ENCODE data around the gene SBF1.

Gene SBF1

DNA sequence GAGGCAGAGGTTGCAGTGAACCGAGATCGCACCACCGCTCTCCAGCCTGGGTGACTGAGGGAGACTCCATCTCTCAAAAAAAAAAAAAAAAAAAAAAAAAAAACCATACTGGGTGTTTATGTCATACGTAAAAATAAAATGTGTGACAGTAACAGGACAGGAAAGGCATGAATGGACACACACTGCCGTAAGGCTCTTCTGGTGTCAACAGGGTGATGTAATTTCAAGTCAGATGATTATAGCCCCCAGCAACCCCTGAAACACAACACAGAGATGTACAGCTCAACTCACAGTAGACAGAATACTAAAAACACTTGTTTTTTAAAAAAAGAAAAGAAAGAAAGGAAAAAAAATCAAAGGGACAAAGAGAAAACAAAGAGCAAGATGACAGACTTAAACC, 22.2 kb downstream of the SBF1 start:
- no CpG with 5 or more reads among the region's 5 CpGs for WGBS (ENCODE audit: insufficient coverage)
- H3K27me3 ChIP-seq (replicated peaks in 2 of 5; ENCODE audit: control insufficient read depth in 4 of 5, insufficient read depth in 5 of 5, low read length in 4 of 5): no peaks in the 10 kb centered on the region
- no peaks in the 10 kb centered on the region for H3K4me1 ChIP-seq (ENCODE audit: control extremely low read depth in 1 of 4, control insufficient read depth in 4 of 4, insufficient read depth in 4 of 4, low read length in 3 of 4)
- ChIA-PET CTCF (interaction anchor here (2.4 to 9.2 kb wide), 2 partner anchors 13 to 44 kb away, joined by 8 to 63 read pairs; no protein-coding TSS in a partner anchor), POLR2A (no interaction called here)
- peaks cover 18 to 69% (median 55%) of the 10 kb centered on the region in 4 experiments for H3K36me3 ChIP-seq (ENCODE audit: control insufficient read depth in 4 of 4, insufficient read depth in 4 of 4, low read length in 3 of 4)
- DNase-seq: no peak
- H3K9me3 ChIP-seq (ENCODE audit: control extremely low read depth in 1 of 5, control insufficient read depth in 4 of 5, insufficient read depth in 2 of 5, low read depth in 1 of 5, low read length in 4 of 5): no peaks in the 10 kb centered on the region
- H3K27ac ChIP-seq (ENCODE audit: insufficient read depth in 1 of 2, low read depth in 1 of 2, low read length in 2 of 2, poor library complexity in 1 of 2, severe bottlenecking in 2 of 2): peak overlapping the region in 1 of 2 experiments; percentile 49
- no peak overlapping the region for H3K4me3 ChIP-seq (ENCODE audit: control insufficient read depth in 1 of 7, extremely low read depth in 1 of 7, insufficient read depth in 4 of 7, low read depth in 2 of 7, low read length in 6 of 7)

DNA sequence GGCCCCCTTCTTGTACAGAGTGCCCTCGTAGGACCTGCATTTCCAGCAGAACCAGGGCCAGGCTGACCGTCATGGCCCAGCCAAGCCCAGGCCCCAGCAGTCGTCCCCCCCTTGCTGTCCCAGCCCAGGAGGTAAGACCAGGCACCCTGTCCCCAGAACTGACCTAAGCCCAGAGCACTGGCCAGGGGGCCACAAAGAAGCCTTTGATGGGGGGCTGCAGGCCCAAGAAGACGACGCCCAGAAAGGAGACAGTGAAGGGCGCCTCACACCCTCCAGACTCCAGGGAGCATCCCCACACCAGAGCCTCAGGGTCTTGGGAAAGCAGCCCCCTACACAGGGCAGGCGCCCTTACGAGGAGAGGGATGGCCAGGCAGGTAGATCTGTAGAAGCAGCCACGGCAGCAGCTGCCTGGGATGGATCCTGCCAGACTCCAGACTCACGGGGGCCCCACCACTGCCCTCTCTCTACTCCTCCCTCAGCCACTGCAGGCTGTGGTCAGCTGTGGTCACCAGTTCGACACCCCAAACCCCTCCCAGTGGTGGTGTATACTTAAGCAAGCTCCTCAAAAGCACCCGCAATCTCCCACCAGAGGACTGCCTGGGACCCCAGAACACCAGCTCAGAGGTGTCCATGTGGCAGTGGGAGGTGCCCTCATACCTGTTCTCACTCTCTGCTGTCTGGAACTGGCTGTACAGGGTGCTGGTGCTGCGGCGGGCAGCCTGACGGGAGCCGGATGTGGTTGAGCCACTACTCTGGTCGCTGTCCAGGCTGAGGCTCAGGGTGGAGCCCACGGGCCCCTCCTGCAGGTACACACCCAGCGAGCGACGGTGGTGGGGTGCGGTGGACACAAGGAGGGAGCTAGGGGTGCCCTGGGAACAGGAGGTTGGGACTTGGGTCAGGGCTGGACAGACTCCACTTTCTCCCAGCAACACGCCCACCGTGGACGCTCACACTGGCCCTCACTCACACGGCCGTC, 27.0 kb downstream of the SBF1 start:
- H3K36me3 ChIP-seq (ENCODE audit: control insufficient read depth in 4 of 4, insufficient read depth in 4 of 4, low read length in 3 of 4): peaks cover 5 to 71% (median 45%) of the 10 kb centered on the region in 4 experiments
- no peaks in the 10 kb centered on the region for H3K27me3 ChIP-seq (replicated peaks in 2 of 5; ENCODE audit: control insufficient read depth in 4 of 5, insufficient read depth in 5 of 5, low read length in 4 of 5)
- H3K27ac ChIP-seq (ENCODE audit: insufficient read depth in 1 of 2, low read depth in 1 of 2, low read length in 2 of 2, poor library complexity in 1 of 2, severe bottlenecking in 2 of 2): no peak overlapping the region
- WGBS (ENCODE audit: insufficient coverage): 94% methylated on average over 25 of the region's 27 CpGs
- H3K9me3 ChIP-seq (ENCODE audit: control extremely low read depth in 1 of 5, control insufficient read depth in 4 of 5, insufficient read depth in 2 of 5, low read depth in 1 of 5, low read length in 4 of 5): no peaks in the 10 kb centered on the region
- no peak for DNase-seq
- CTCF ChIA-PET: interaction anchor here (0.9 kb wide), 1 partner anchor 13 kb away, joined by 4 read pairs; no protein-coding TSS in a partner anchor
- POLR2A ChIA-PET: interaction anchor here (0.7 kb wide), 1 partner anchor 10 kb away, joined by 3 read pairs; no protein-coding TSS in a partner anchor
- peaks cover 0 to 15% (median 7%) of the 10 kb centered on the region in 4 experiments for H3K4me1 ChIP-seq (ENCODE audit: control extremely low read depth in 1 of 4, control insufficient read depth in 4 of 4, insufficient read depth in 4 of 4, low read length in 3 of 4)
- no peak overlapping the region for H3K4me3 ChIP-seq (ENCODE audit: control insufficient read depth in 1 of 7, extremely low read depth in 1 of 7, insufficient read depth in 4 of 7, low read depth in 2 of 7, low read length in 6 of 7)

DNA sequence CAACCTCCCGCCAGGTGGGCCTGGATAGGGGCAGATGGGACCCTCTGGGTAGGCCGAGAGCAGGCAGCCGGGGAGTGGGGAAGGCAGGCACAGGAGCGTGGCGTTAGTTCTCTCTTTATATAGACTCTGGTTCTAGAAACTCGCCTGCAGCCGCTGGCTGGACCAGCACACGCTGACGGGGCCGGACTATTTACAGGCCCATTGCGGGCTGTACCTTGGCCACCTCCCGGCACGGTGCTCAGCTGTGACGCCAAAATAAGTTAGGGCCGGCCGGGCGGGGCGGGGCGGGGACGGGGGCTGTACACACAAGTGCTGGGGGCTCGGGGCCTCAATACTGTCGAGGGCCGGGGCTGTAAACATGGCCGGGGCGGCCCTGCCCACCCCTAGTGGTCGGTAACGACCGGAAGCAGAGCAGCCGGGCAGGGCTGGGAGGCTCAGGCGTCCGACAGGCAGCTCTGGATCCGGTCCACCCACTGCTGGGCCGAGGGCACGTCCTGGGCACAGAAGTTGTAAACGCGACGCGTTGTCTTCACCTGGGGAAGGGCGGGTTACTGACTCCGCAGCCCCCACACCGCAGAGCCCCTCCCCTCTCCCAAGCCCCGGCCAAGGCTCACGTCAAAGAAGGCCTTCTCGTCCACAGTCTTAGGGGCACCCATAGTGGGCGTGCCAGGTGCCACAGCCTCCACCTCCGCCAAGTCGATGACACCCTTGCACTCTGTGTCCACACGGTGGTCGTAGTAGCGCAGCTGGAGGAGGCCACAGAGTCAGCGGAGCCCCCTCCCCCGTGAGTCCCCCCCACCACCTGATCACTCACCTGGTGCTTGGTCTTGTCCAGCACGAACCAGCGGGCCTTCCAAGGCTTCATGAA, 27.9 kb downstream of the SBF1 start:
- H3K4me3 ChIP-seq (ENCODE audit: control insufficient read depth in 1 of 7, extremely low read depth in 1 of 7, insufficient read depth in 4 of 7, low read depth in 2 of 7, low read length in 6 of 7): no peak overlapping the region
- CTCF ChIA-PET: no interaction called here
- peaks cover 5 to 74% (median 46%) of the 10 kb centered on the region in 4 experiments for H3K36me3 ChIP-seq (ENCODE audit: control insufficient read depth in 4 of 4, insufficient read depth in 4 of 4, low read length in 3 of 4)
- no peak for DNase-seq
- H3K27me3 ChIP-seq (replicated peaks in 2 of 5; ENCODE audit: control insufficient read depth in 4 of 5, insufficient read depth in 5 of 5, low read length in 4 of 5): no peaks in the 10 kb centered on the region
- peaks cover 0 to 15% (median 7%) of the 10 kb centered on the region in 4 experiments for H3K4me1 ChIP-seq (ENCODE audit: control extremely low read depth in 1 of 4, control insufficient read depth in 4 of 4, insufficient read depth in 4 of 4, low read length in 3 of 4)
- H3K9me3 ChIP-seq (ENCODE audit: control extremely low read depth in 1 of 5, control insufficient read depth in 4 of 5, insufficient read depth in 2 of 5, low read depth in 1 of 5, low read length in 4 of 5): no peaks in the 10 kb centered on the region
- H3K27ac ChIP-seq (ENCODE audit: insufficient read depth in 1 of 2, low read depth in 1 of 2, low read length in 2 of 2, poor library complexity in 1 of 2, severe bottlenecking in 2 of 2): no peak overlapping the region
- POLR2A ChIA-PET: no interaction called here
- 96% methylated on average over 52 of the region's 54 CpGs for WGBS (ENCODE audit: insufficient coverage)

GRCh38 chr22:50445880-50446707, 28.7 kb downstream of the SBF1 start:
- H3K4me1 ChIP-seq (ENCODE audit: control extremely low read depth in 1 of 4, control insufficient read depth in 4 of 4, insufficient read depth in 4 of 4, low read length in 3 of 4): peaks cover 0 to 15% (median 7%) of the 10 kb centered on the region in 4 experiments
- H3K36me3 ChIP-seq (ENCODE audit: control insufficient read depth in 4 of 4, insufficient read depth in 4 of 4, low read length in 3 of 4): peaks cover 2 to 76% (median 52%) of the 10 kb centered on the region in 4 experiments
- ChIA-PET CTCF (no interaction called here), POLR2A (no interaction called here)
- WGBS (ENCODE audit: insufficient coverage): 96% methylated on average over 14 of the region's 17 CpGs
- H3K27me3 ChIP-seq (replicated peaks in 2 of 5; ENCODE audit: control insufficient read depth in 4 of 5, insufficient read depth in 5 of 5, low read length in 4 of 5): no peaks in the 10 kb centered on the region
- no peak overlapping the region for H3K27ac ChIP-seq (ENCODE audit: insufficient read depth in 1 of 2, low read depth in 1 of 2, low read length in 2 of 2, poor library complexity in 1 of 2, severe bottlenecking in 2 of 2)
- DNase-seq: no peak
- no peak overlapping the region for H3K4me3 ChIP-seq (ENCODE audit: control insufficient read depth in 1 of 7, extremely low read depth in 1 of 7, insufficient read depth in 4 of 7, low read depth in 2 of 7, low read length in 6 of 7)
- no peaks in the 10 kb centered on the region for H3K9me3 ChIP-seq (ENCODE audit: control extremely low read depth in 1 of 5, control insufficient read depth in 4 of 5, insufficient read depth in 2 of 5, low read depth in 1 of 5, low read length in 4 of 5)

GRCh38 chr22:50445071-50445879, 29.6 kb downstream of the SBF1 start:
- 46% methylated on average over 21 of the region's 30 CpGs for WGBS (ENCODE audit: insufficient coverage)
- Histone ChIP-seq H3K4me3 (ENCODE audit: control insufficient read depth in 1 of 7, extremely low read depth in 1 of 7, insufficient read depth in 4 of 7, low read depth in 2 of 7, low read length in 6 of 7) (no peak overlapping the region), H3K4me1 (ENCODE audit: control extremely low read depth in 1 of 4, control insufficient read depth in 4 of 4, insufficient read depth in 4 of 4, low read length in 3 of 4) (peaks cover 0 to 15% (median 7%) of the 10 kb centered on the region in 4 experiments), H3K36me3 (ENCODE audit: control insufficient read depth in 4 of 4, insufficient read depth in 4 of 4, low read length in 3 of 4) (peaks cover 2 to 78% (median 54%) of the 10 kb centered on the region in 4 experiments), H3K27ac (ENCODE audit: insufficient read depth in 1 of 2, low read depth in 1 of 2, low read length in 2 of 2, poor library complexity in 1 of 2, severe bottlenecking in 2 of 2) (no peak overlapping the region), H3K27me3 (replicated peaks in 2 of 5; ENCODE audit: control insufficient read depth in 4 of 5, insufficient read depth in 5 of 5, low read length in 4 of 5) (no peaks in the 10 kb centered on the region), H3K9me3 (ENCODE audit: control extremely low read depth in 1 of 5, control insufficient read depth in 4 of 5, insufficient read depth in 2 of 5, low read depth in 1 of 5, low read length in 4 of 5) (no peaks in the 10 kb centered on the region)
- peak in 2 of 3 donors; percentile 64 to 76 for DNase-seq
- POLR2A ChIA-PET: interaction anchor here (1.7 kb wide), 1 partner anchor 11 kb away, joined by 5 read pairs; no protein-coding TSS in a partner anchor
- CTCF ChIA-PET: interaction anchor here (0.9 to 2.7 kb wide), 2 partner anchors 9 to 12 kb away, joined by 4 to 8 read pairs; no protein-coding TSS in a partner anchor

All from common myeloid progenitor, CD34-positive (primary cell).